ENCODE data around the gene LIM2. TPM values are rescaled to one million over a fixed set of nuclear protein-coding genes. Genes with fewer than 3 reads are reported as not detected.

The LIM2 gene
- total RNA-seq, 4 donors from 2014 or later, result not detected

DNA sequence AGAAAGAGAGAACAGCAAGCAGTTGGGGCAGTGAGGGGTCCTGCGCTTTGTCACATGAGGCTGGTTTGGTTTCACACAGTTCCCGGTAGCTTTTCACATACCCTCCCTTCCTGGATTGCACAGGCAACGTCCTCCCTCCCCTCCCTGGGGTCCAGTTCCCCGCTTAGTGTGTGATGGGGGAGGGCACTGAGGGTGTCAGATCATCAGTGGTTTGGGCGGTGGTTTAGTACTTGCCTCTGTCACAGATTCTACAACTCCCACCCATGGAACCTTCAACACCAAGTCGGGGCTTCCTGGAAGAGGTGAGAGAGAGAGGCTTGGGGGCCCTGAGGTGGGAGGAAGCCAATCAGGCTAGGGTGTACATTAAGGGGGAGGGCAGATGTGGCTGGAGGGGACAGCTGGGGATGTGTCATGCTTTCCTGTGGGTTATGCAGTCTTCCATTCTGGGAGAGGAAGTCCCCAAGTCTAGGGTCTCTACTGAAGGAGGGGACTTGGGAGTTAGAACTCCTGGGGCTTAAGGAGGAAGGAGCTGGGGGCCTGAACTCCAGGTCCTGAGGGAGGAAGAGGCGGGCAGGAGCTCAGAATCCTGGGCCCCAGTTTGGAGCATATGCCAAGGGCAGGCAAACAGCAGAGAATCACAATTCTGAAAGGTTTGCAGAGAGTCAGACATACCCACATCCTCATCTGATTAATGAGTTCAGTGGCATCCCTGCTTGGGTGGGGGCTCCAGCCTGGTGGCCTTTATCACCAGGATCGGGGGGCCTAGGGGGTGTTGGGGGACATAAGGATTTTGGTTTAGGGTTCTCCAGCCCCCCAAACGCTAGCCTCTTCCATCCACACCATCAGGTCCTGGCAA is 14.9 kb downstream of the LIM2 start, which contains the start of gene NKG7:
TSS of gene NKG7 (minus strand) at position 6 of the 856 bp plus-strand sequence. CDS start 119 bp downstream, outside the sequence.
- Histone ChIP-seq H3K27me3 (no peaks in the 10 kb centered on the region), H3K36me3 (no peaks in the 10 kb centered on the region), H3K27ac (no peak within 1 kb of the TSS), H3K4me3 (replicated peaks in 1 of 3) (no peak within 1 kb of the TSS), H3K4me1 (peaks cover 0 to 6% of the 10 kb centered on the region in 2 donors), H3K9me3 (no peaks in the 10 kb centered on the region)
- DNase-seq, result no peak
- 46 to 60% methylated on average over 9 of the region's 9 CpGs for WGBS, 2 donors
- TF ChIP-seq CTCF (IDR thresholded peaks at IDR 0.05) (no peak), POLR2A (IDR thresholded peaks at IDR 0.05) (no peak)
- intact Hi-C loops (cut with DNase I), result no loop called here

DNA sequence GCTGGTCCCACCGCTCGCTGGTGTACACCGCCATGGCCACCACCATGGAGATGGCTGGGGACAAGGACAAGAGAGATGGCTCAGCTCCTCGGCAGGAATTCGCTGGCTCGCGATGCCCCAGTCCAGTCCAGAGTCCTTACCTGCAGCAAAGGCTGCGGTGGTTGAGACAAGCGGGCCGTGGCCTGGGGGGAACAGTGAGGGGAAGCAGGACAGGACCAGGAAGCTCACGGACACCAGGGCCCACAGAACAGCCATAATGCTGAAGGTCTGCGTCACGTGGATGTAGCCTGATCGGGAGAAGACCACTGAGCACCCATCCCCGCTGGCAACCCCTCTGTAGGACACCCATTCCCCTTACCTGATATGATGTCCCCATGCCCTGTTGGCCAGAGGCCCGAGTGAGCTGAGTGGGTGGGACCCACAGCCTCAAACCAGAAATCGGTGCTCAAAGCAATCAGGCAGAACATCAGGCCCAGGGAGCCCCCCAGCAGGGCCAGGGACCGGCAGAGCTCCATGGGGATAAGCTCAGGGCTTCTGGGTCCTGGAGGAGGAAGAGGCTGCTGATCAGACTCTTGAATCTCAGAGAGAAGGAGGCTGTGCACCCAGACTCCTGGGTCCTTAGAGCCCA is 15.6 kb downstream of the LIM2 start:
- H3K4me1 ChIP-seq, result peaks cover 2 to 6% of the 10 kb centered on the region in 2 donors
- intact Hi-C loops (cut with DNase I), result no loop called here
- no peak overlapping the region for H3K4me3 ChIP-seq (replicated peaks in 1 of 3)
- H3K27ac ChIP-seq, result no peak overlapping the region
- H3K9me3 ChIP-seq, result no peaks in the 10 kb centered on the region
- no peak for TF ChIP-seq POLR2A (IDR thresholded peaks at IDR 0.05)
- no peak for TF ChIP-seq CTCF (IDR thresholded peaks at IDR 0.05)
- DNase-seq, result no peak
- no peaks in the 10 kb centered on the region for H3K27me3 ChIP-seq
- no peaks in the 10 kb centered on the region for H3K36me3 ChIP-seq
- 66 to 75% methylated on average over 5 to 14 of the region's 18 CpGs for WGBS, 2 donors

DNA sequence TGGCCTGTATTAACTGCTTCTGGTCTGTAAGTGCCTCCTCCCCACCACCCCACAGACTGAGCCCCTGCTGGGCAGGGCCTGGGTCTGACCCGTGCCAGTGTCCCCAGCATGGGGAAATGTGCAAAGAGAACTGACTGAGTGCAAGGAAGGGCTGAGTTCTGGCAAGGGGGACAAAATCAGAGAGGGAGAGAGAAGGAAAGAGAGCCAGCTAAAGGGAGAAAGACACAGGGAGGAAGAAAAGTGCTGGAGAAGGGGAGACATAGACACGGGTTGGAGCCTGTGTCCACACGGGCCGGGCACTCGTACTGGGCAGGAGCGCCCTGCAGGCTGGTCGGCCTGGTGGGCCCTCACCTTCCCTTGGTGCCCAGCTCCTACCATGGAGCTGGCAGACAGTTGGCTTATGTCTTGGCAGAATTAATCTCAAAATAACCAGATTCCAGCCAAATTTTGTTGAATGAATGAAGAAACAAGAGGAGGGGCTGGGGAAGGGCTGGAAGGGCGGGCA is 16.5 kb downstream of the LIM2 start:
- Histone ChIP-seq H3K4me3 (replicated peaks in 1 of 3) (no peak overlapping the region), H3K27ac (no peak overlapping the region), H3K9me3 (no peaks in the 10 kb centered on the region), H3K36me3 (no peaks in the 10 kb centered on the region), H3K27me3 (no peaks in the 10 kb centered on the region), H3K4me1 (peaks cover 6% of the 10 kb centered on the region in 2 donors)
- no peak for DNase-seq
- TF ChIP-seq POLR2A (IDR thresholded peaks at IDR 0.05) (no peak), CTCF (IDR thresholded peaks at IDR 0.05) (no peak)
- intact Hi-C loops (cut with DNase I), result no loop called here
- WGBS, 2 donors, result 67 to 69% methylated on average over 8 of the region's 8 CpGs

DNA sequence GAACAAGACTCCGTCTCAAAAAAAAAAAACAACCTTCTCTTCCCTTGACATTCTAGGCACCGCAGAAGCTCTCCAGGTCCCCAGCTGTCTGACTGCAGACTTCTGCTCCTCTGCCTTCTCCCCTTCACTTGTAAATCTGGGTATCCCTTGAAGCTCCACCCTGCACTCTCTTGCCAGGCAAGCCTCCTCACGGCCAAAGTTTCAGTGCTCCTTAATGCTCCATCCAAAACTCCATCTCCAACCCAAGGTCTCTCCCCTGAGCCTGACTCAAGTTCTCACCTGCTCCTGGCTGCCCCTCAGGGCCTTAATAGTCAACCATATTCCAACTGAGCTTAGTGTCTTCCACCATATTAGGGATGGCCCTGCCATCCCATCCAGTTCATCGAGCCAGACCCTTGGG is 17.5 kb downstream of the LIM2 start:
- Histone ChIP-seq H3K4me1 (peaks cover 8 to 10% of the 10 kb centered on the region in 2 donors), H3K27ac (no peak overlapping the region), H3K27me3 (no peaks in the 10 kb centered on the region), H3K9me3 (no peaks in the 10 kb centered on the region), H3K36me3 (no peaks in the 10 kb centered on the region), H3K4me3 (replicated peaks in 1 of 3) (no peak overlapping the region)
- 80 to 85% methylated on average over 4 of the region's 4 CpGs for WGBS, 2 donors
- intact Hi-C loops (cut with DNase I), result no loop called here
- TF ChIP-seq CTCF (IDR thresholded peaks at IDR 0.05) (no peak), POLR2A (IDR thresholded peaks at IDR 0.05) (no peak)
- no peak for DNase-seq

Measured in thyroid gland (tissue), 4 donors.